GM12878 (cell line): Measurements from ENCODE around the gene SUSD6. TPM values are rescaled to one million over a fixed set of nuclear protein-coding genes. Genes with fewer than 3 reads are reported as not detected.

Experiments used
- ATAC-seq: fragments of 200-7000 bp; cut with Tn5 transposase; 3 replicates; pipeline ENCODE4 v1.9.1; 2020; ENCODE audit warnings: mild to moderate bottlenecking, moderate library complexity
- BruUV-seq: library from RNA; stranded (reverse); fragments of 400-500 nt; replicated peaks from 2 replicates; lab custom pipeline; 2021; lab: Mats Ljungman, UMichigan
- CTCF ChIA-PET: fragments of 300-600 bp; sonication (Branson Sonifier 250); formaldehyde crosslinking; extraction: SDS; loops from one replicate; lab custom pipeline; 2021; ENCODE audit warnings: inconsistent platforms; lab: Yijun Ruan, JAX
- POLR2A ChIA-PET: fragments of 350-600 bp; formaldehyde crosslinking; extraction: SDS; loops from one replicate; lab custom pipeline; 2021; ENCODE audit warnings: inconsistent platforms; lab: Charles Lee
- RAD21 ChIA-PET: fragments of 300-600 bp; sonication (Branson Sonifier 250); formaldehyde crosslinking; loops from one replicate; lab custom pipeline; 2023; ENCODE audit warnings: antibody characterized with exemption; ENCODE audit not compliant: unreplicated experiment; lab: Charles Lee
- SMC1A ChIA-PET: fragments of 300-600 bp; sonication (Branson Sonifier 250); formaldehyde crosslinking; loops from one replicate; lab custom pipeline; 2023; ENCODE audit not compliant: unreplicated experiment, uncharacterized antibody; lab: Charles Lee
- DNase-seq: peaks from one replicate; pipeline ENCODE4 v3.0.0-alpha.2; 2011; ENCODE audit warnings: low read depth, low spot score
- FAIRE-seq: peaks from 3 replicates; lab custom pipeline; 2011; peaks lifted over from hg19 to GRCh38; lab: Jason Lieb, UNC
- H2AFZ ChIP-seq: 2 replicates; pipeline ENCODE4 v1.6.0; 2011; ENCODE audit warnings: low read depth, low read length, control low read depth; ENCODE audit not compliant: control insufficient read depth
- H3K27ac ChIP-seq: 2 replicates; pipeline ENCODE4 v1.5.1; 2011; ENCODE audit warnings: control low read depth; ENCODE audit not compliant: control insufficient read depth, insufficient read depth
- H3K27me3 ChIP-seq, 2 experiments: replicated peaks in 1 of 2; 2 replicates each; pipeline versions ENCODE4 v1.6.0 to v1.6.1; 2011; ENCODE audit warnings: low read length in 1 of 2; ENCODE audit not compliant: control insufficient read depth in 2 of 2, insufficient read depth in 2 of 2
- H3K36me3 ChIP-seq, 2 experiments: 2 replicates each; pipeline ENCODE4 v1.5.1; 2011; ENCODE audit warnings: low read length in 1 of 2; ENCODE audit not compliant: control insufficient read depth in 2 of 2, insufficient read depth in 2 of 2
- H3K4me1 ChIP-seq: 2 replicates; pipeline ENCODE4 v1.6.1; 2011; ENCODE audit warnings: mild to moderate bottlenecking, low read length, moderate library complexity, mixed read lengths; ENCODE audit not compliant: control insufficient read depth, insufficient read depth
- H3K4me2 ChIP-seq: 2 replicates; pipeline ENCODE4 v1.6.0; 2011; ENCODE audit warnings: control low read depth; ENCODE audit not compliant: control insufficient read depth, insufficient read depth
- H3K4me3 ChIP-seq: fragments of 200-600 bp; sonication (generic); 2 replicates; pipeline ENCODE4 v1.5.1; 2016
- H3K79me2 ChIP-seq: 2 replicates; pipeline ENCODE4 v1.6.0; 2011; ENCODE audit warnings: low read length; ENCODE audit not compliant: control insufficient read depth, insufficient read depth
- H3K9ac ChIP-seq: 2 replicates; pipeline ENCODE4 v1.8.0; 2011; ENCODE audit warnings: low read length, control low read depth, mixed read lengths; ENCODE audit not compliant: control insufficient read depth, insufficient read depth
- H3K9me3 ChIP-seq: replicated peaks from 3 replicates; pipeline ENCODE4 v1.5.1; 2011; ENCODE audit warnings: mild to moderate bottlenecking, low read length; ENCODE audit not compliant: control insufficient read depth, insufficient read depth
- H4K20me1 ChIP-seq: 2 replicates; pipeline ENCODE4 v1.6.0; 2011; ENCODE audit not compliant: control insufficient read depth, insufficient read depth
- ATF7 ChIP-seq: fragments of 450-650 bp; IDR thresholded peaks from 2 replicates; pipeline ENCODE4 v1.6.1; 2016; ENCODE audit warnings: low read depth, mild to moderate bottlenecking
- CEBPZ ChIP-seq: fragments of 150-350 bp; IDR thresholded peaks from 2 replicates; pipeline ENCODE4 v1.6.1; 2016; ENCODE audit warnings: low read depth, low read length
- CREM ChIP-seq: IDR thresholded peaks from 2 replicates; pipeline ENCODE4 v1.6.1; 2014; ENCODE audit warnings: antibody characterized with exemption, low read depth
- EGR1 ChIP-seq, 2 experiments: IDR thresholded peaks; 1 replicate in 1 of 2; 2 replicates in 1 of 2; pipeline ENCODE4 v1.6.1; 2011 to 2012; ENCODE audit warnings: low read depth in 2 of 2, low read length in 2 of 2, borderline replicate concordance in 1 of 2, mild to moderate bottlenecking in 1 of 2, moderate library complexity in 1 of 2
- FOXM1 ChIP-seq: IDR thresholded peaks from 2 replicates; pipeline ENCODE4 v1.6.1; 2012; ENCODE audit warnings: low read depth, mild to moderate bottlenecking, inconsistent platforms, low read length, moderate library complexity
- GATAD2B ChIP-seq: fragments of 450-650 bp; conservative IDR thresholded peaks from 2 replicates; pipeline ENCODE4 v1.6.1; 2017; ENCODE audit warnings: low read depth, mild to moderate bottlenecking, moderate library complexity
- MAX ChIP-seq: IDR thresholded peaks from 2 replicates; pipeline ENCODE4 v1.6.1; 2012; ENCODE audit warnings: low read depth, low read length, improper control_type of control experiment
- NKRF ChIP-seq: fragments of 450-650 bp; conservative IDR thresholded peaks from 2 replicates; pipeline ENCODE4 v1.6.1; 2017; ENCODE audit warnings: mild to moderate bottlenecking, moderate library complexity
- NR2C1 ChIP-seq: fragments of 450-650 bp; IDR thresholded peaks from 2 replicates; pipeline ENCODE4 v1.6.1; 2017; ENCODE audit warnings: antibody characterized with exemption, mild to moderate bottlenecking, moderate library complexity
- PAX8 ChIP-seq: fragments of 450-650 bp; IDR thresholded peaks from 2 replicates; pipeline ENCODE4 v1.6.1; 2017; ENCODE audit warnings: mild to moderate bottlenecking, moderate library complexity
- POLR2A ChIP-seq: IDR thresholded peaks from 2 replicates; pipeline ENCODE4 v1.6.1; 2011; ENCODE audit warnings: low read depth, mild to moderate bottlenecking, low read length
- RAD21 ChIP-seq: IDR thresholded peaks from 2 replicates; pipeline ENCODE4 v1.6.1; 2011; ENCODE audit warnings: mild to moderate bottlenecking, low read depth, low read length, moderate library complexity; ENCODE audit not compliant: insufficient read depth
- RCOR1 ChIP-seq: conservative IDR thresholded peaks from 2 replicates; pipeline ENCODE4 v1.6.1; 2012; ENCODE audit warnings: low read depth, low read length, improper control_type of control experiment
- SP1 ChIP-seq: IDR thresholded peaks from one replicate; pipeline ENCODE4 v1.6.1; 2011; ENCODE audit warnings: low read depth, low read length
- SRF ChIP-seq, 2 experiments: IDR thresholded peaks; 2 replicates each; pipeline ENCODE4 v1.6.1; 2011; ENCODE audit warnings: low read depth in 2 of 2, low read length in 2 of 2, mild to moderate bottlenecking in 1 of 2, moderate library complexity in 1 of 2
- TAF1 ChIP-seq: IDR thresholded peaks from 2 replicates; pipeline ENCODE4 v1.6.1; 2011; ENCODE audit warnings: mild to moderate bottlenecking, low read depth, low read length, borderline replicate concordance
- USF2 ChIP-seq: IDR thresholded peaks from 2 replicates; pipeline ENCODE4 v1.6.1; 2011; ENCODE audit warnings: low read depth, low read length, improper control_type of control experiment, borderline replicate concordance
- WGBS: methylation state at CpG from one replicate; pipeline ENCODE4 v1.1.6; 2016; ENCODE audit warnings: low lambda C conversion rate; ENCODE audit not compliant: insufficient replicate concordance, insufficient coverage; ENCODE audit errors: missing lambda C conversion rate; 5-methylcytosine and 5-hydroxymethylcytosine counted together
- in situ Hi-C: fragments of 300-500 bp; cut with MboI; formaldehyde crosslinking; loops from 9 replicates; pipeline ENCODE4 v1.14.3; 2018; ENCODE audit warnings: mixed read lengths
- intact Hi-C: fragments of 100-400 bp; cut with micrococcal nuclease; formaldehyde crosslinking; loops from one replicate; pipeline ENCODE4 v1.14.2; 2022; ENCODE audit not compliant: unreplicated experiment
- polyA plus RNA-seq, 11 experiments: library from polyadenylated mRNA; depleted of rRNA in 4 of 11; unstranded in 6 of 11; stranded (reverse) in 5 of 11; fragments of >200 nt; fragmentation: Nextera tagmentation in 4 of 11; fragmentation: Illumina TruSeq in 1 of 11; extraction: Ambion mirVana in 4 of 11; extraction: Trizol in 1 of 11; gene quantifications; 1 replicate in 1 of 11; 2 replicates in 10 of 11; pipeline versions ENCODE4 v1.2.1 to v1.2.3, GENCODE V29; 2011 to 2016; ENCODE audit warnings: inconsistent platforms in 2 of 11, missing spikeins in 2 of 11, low read depth in 1 of 11
- total RNA-seq, 4 experiments: library from RNA; depleted of rRNA in 3 of 4; stranded (reverse); fragments of >200 nt in 3 of 4; fragmentation: Illumina TruSeq in 1 of 4; extraction: Trizol in 1 of 4; gene quantifications; 2 replicates each; pipeline versions ENCODE4 v1.2.1 to v1.2.3, GENCODE V29; 2013 to 2021

SUSD6 gene
- total and polyA plus RNA-seq, 10 of the 15 experiments (the other 5 are each of a cell fraction or from before 2014, with no cell fraction given) = 6.6 to 39.8 (median 20.2) TPM

- no peak for TF ChIP-seq NR2C1
- no peak for TF ChIP-seq SP1
- no peak for TF ChIP-seq RCOR1
- no peak for TF ChIP-seq POLR2A
- no peak for TF ChIP-seq GATAD2B
- TF ChIP-seq USF2 = no peak
- TF ChIP-seq PAX8 = no peak
- TF ChIP-seq ATF7 = no peak
- no peak for TF ChIP-seq CREM
- TF ChIP-seq FOXM1 = no peak
- TF ChIP-seq EGR1 (IDR thresholded peaks at IDR 0.05; ENCODE audit: borderline replicate concordance in 1 of 2, low read depth in 2 of 2, low read length in 2 of 2) = no peak
- TF ChIP-seq CEBPZ = no peak
- no peak for TF ChIP-seq MAX
- no peak for TF ChIP-seq TAF1
- TF ChIP-seq NKRF = no peak
- TF ChIP-seq RAD21 = no peak
- TF ChIP-seq SRF (IDR thresholded peaks at IDR 0.05; ENCODE audit: low read depth in 2 of 2, low read length in 2 of 2) = no peak
- TF ChIP-seq, all 136 proteins: peak for 0
- intact Hi-C loops = no loop called here
- H3K4me1 ChIP-seq = peaks cover 39% of the 10 kb centered on the region
- no peaks in the 10 kb centered on the region; the same call in 2 of the 3 replicates for H3K9me3 ChIP-seq
- ChIA-PET POLR2A (no interaction called here), CTCF (no interaction called here), RAD21 (no interaction called here), SMC1A (interaction anchor here (1.1 to 1.3 kb wide), 3 partner anchors 11 to 51 kb away, joined by 3 to 5 read pairs (median 4); no protein-coding TSS in a partner anchor)
- H3K27ac ChIP-seq = no peak overlapping the region
- H3K36me3 ChIP-seq = peaks cover 13 to 31% of the 10 kb centered on the region in 2 experiments; a peak in 3 of 4 replicates
- 100% methylated on average over 1 of the region's 1 CpG for WGBS
- H2AFZ ChIP-seq = no peak overlapping the region
- FAIRE-seq (no peak), ATAC-seq (no peak), DNase-seq (no peak)
- H4K20me1 ChIP-seq = no peaks in the 10 kb centered on the region
- no peak overlapping the region for H3K9ac ChIP-seq
- H3K27me3 ChIP-seq = no peaks in the 10 kb centered on the region
- no peak overlapping the region for H3K4me2 ChIP-seq
- no TSS peak for BruUV-seq
- in situ Hi-C loops = loop anchor here (10.0 kb wide), 1 partner anchor 48 kb away; the partner anchor contains the start of gene SUSD6
- H3K79me2 ChIP-seq = peaks cover 74% of the 10 kb centered on the region
- no peak overlapping the region for H3K4me3 ChIP-seq
Observed at GRCh38 chr14:69662636-69663299, 51.4 kb downstream of the SUSD6 start.
